ENCODE measurements around the gene PRR33.

Gene PRR33

DNA sequence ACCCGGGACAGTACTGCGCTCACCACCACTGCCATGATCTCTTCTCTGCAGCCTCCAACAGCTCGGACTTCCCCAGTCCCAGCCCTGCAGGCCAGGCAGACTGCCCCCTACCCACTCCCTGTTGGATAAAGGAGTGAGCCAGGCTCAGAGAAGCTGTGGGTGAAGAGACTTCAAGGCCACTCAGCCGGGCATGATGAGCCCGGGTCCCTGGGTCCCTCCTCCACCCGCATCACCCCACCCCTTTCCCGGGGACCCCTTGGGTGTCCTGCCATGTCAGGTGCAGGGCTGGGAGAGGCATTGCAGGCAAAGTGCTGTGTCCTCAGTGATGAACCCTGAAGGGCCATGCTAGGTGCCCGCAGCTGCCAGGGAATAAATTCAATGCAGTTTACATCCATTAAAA, 24.3 kb downstream of the PRR33 start:
- H3K36me3 ChIP-seq (ENCODE audit: control insufficient read depth, insufficient read depth, low read length) = no peaks in the 10 kb centered on the region
- no peaks in the 10 kb centered on the region for H3K27me3 ChIP-seq (ENCODE audit: control insufficient read depth, insufficient read depth, low read length)
- no peaks in the 10 kb centered on the region for H3K4me1 ChIP-seq (ENCODE audit: control insufficient read depth, insufficient read depth, low read length)
- no peak overlapping the region for H3K9ac ChIP-seq (ENCODE audit: low read depth, low read length)
- no peak overlapping the region for H3K4me3 ChIP-seq (ENCODE audit: low read depth, low read length)
- H3K9me3 ChIP-seq (ENCODE audit: control insufficient read depth, insufficient read depth, low read length) = no peaks in the 10 kb centered on the region

DNA sequence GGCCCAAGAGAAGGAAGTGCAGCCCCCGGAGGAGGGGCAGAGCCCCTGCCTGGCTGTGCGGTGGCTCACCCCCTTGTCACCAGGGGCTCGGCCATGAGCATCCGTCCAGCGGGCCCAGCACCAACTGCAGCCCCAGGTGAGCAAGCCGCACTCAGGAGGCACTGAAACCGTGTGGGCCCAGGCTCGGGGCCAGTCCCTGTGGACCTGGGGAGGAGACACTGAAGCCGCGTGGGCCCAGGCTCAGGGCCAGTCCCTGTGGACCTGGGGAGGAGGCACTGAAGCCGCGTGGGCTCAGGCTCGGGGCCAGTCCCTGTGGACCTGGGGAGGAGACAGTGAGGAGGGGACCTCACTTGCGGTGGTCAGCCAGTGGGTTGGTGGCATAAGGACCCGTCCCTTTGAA, 24.9 kb downstream of the PRR33 start:
- Histone ChIP-seq H3K36me3 (ENCODE audit: control insufficient read depth, insufficient read depth, low read length) (no peaks in the 10 kb centered on the region), H3K4me1 (ENCODE audit: control insufficient read depth, insufficient read depth, low read length) (no peaks in the 10 kb centered on the region), H3K9ac (ENCODE audit: low read depth, low read length) (no peak overlapping the region), H3K27me3 (ENCODE audit: control insufficient read depth, insufficient read depth, low read length) (no peaks in the 10 kb centered on the region), H3K4me3 (ENCODE audit: low read depth, low read length) (no peak overlapping the region), H3K9me3 (ENCODE audit: control insufficient read depth, insufficient read depth, low read length) (no peaks in the 10 kb centered on the region)

DNA sequence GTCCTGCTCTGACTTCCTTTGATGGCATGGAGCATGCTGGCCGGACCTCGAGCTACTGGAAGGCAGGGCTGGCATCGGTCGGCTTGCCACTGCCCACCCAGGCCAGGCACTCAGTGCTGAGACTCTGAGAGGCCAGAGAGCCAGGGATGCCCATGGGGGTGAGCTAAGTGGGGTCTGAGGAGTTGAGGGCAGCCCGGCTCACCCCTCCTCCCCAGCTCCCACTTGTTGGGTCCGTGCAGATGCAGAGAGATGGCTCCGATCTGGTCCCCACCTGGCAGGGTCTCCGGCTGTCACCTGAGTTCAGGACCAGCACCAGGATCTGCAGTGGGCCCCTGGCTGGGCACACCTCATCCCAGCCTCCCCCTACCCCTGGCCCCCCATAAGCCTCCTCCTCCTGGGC, 25.5 kb downstream of the PRR33 start:
- no peaks in the 10 kb centered on the region for H3K27me3 ChIP-seq (ENCODE audit: control insufficient read depth, insufficient read depth, low read length)
- no peaks in the 10 kb centered on the region for H3K4me1 ChIP-seq (ENCODE audit: control insufficient read depth, insufficient read depth, low read length)
- no peak overlapping the region for H3K9ac ChIP-seq (ENCODE audit: low read depth, low read length)
- H3K4me3 ChIP-seq (ENCODE audit: low read depth, low read length) = no peak overlapping the region
- no peaks in the 10 kb centered on the region for H3K36me3 ChIP-seq (ENCODE audit: control insufficient read depth, insufficient read depth, low read length)
- no peaks in the 10 kb centered on the region for H3K9me3 ChIP-seq (ENCODE audit: control insufficient read depth, insufficient read depth, low read length)

DNA sequence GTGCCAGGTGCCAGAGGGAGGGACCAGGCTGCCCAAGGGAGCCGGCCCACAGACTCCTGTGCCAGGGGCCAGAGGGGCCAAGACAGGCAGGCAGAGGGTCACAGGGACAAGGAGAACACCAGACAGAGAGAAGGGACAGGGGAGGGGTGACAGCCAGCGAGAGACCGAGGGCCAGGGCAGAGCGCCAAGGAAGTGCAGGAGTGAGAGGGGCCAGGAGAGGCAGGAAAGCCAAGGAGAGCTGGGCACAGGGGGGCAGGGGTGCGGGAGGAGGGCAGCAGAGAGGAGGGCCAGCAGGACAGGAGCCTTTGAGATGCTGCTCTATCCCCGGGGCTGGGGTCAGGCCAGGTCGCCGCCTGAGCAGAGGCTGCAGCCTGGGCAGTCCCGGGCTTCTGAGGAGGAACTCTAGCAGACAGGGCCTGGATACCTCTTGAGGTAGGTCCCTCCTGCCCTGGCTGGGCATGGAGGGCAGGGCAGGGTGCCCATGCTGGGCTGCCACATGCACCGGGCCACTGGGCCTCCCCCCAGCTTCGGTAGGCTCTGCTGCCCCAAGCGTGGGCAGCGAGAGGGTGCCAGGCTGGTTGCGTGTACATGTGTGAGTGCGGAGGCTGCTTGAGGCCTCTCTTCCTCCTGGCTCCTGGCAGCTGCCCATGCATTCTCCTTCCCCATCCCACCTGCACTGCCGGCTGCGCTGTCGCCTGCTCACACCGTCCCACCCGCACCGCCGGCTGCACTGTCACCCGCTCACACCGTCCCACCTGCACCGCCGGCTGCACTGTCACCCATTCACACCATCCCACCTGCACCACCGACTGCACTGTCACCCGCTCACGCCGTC, 26.6 kb downstream of the PRR33 start:
- Histone ChIP-seq H3K4me3 (ENCODE audit: low read depth, low read length) (no peak overlapping the region), H3K36me3 (ENCODE audit: control insufficient read depth, insufficient read depth, low read length) (no peaks in the 10 kb centered on the region), H3K9me3 (ENCODE audit: control insufficient read depth, insufficient read depth, low read length) (no peaks in the 10 kb centered on the region), H3K27me3 (ENCODE audit: control insufficient read depth, insufficient read depth, low read length) (no peaks in the 10 kb centered on the region), H3K9ac (ENCODE audit: low read depth, low read length) (no peak overlapping the region), H3K4me1 (ENCODE audit: control insufficient read depth, insufficient read depth, low read length) (no peaks in the 10 kb centered on the region)

DNA sequence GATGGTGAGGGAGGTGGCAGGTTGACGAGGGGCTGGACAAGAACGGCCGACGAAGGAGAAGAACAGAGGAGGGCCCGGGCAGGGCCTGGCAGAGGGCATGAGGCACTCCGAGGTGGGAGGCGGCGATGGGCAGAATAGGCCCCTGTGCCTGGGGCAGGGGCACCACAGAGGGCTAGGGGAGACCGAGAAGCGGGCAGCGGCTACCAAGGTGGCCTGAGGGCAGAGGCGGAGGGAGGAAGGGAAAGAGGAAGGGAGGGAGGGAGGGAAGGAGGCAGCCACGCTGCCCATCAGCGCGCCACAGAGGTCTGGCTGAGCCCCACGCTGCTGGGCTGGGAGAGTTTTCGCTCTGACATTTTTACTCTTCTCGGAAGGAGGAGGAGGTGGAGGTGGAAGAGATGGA, 27.5 kb downstream of the PRR33 start:
- no peaks in the 10 kb centered on the region for H3K4me1 ChIP-seq (ENCODE audit: control insufficient read depth, insufficient read depth, low read length)
- H3K36me3 ChIP-seq (ENCODE audit: control insufficient read depth, insufficient read depth, low read length) = no peaks in the 10 kb centered on the region
- H3K9me3 ChIP-seq (ENCODE audit: control insufficient read depth, insufficient read depth, low read length) = no peaks in the 10 kb centered on the region
- no peak overlapping the region for H3K4me3 ChIP-seq (ENCODE audit: low read depth, low read length)
- no peak overlapping the region for H3K9ac ChIP-seq (ENCODE audit: low read depth, low read length)
- H3K27me3 ChIP-seq (ENCODE audit: control insufficient read depth, insufficient read depth, low read length) = no peaks in the 10 kb centered on the region

DNA sequence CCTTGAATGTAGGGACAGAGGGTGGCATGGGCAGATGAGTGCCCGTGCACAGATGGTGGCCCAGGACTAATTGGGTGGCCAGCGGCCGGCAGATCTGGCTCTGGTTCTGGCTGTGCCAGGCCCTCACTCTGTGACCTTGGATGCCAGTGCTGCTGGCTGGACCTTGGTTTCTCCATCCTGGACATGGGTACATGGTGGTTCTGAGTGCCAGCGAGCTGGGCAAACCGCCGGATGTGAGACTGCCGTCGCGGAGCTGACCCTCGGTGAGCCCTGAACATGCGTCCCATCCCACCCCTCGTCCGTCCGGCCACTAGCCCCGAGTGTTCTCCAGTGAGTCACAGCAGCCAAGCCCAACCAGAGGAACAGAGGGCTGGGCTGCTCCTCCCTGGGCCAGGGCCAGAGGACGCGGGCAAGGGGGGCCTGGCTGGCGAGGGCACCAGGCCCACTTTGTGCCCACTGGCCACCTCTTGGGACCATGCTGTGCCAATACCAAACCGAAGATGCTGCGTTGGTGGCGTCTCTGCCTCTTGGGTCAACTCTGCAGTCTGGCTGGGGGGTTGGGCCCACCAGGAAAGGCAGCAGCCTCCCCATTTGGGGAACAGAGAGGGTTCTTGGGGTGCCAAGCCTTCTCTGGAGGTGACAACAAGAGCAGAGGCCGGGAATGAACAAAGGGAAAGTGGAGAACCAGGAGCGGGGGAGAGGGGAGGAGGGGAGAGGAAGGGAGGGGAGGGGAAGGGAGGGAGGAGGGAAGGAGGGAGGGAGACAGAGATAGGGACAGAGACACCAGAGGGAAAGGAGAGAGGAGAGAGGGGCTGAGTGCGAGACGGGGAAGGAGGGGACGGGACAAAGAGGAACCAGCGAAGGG, 28.1 kb downstream of the PRR33 start:
- Histone ChIP-seq H3K36me3 (ENCODE audit: control insufficient read depth, insufficient read depth, low read length) (no peaks in the 10 kb centered on the region), H3K9me3 (ENCODE audit: control insufficient read depth, insufficient read depth, low read length) (no peaks in the 10 kb centered on the region), H3K9ac (ENCODE audit: low read depth, low read length) (no peak overlapping the region), H3K4me3 (ENCODE audit: low read depth, low read length) (no peak overlapping the region), H3K27me3 (ENCODE audit: control insufficient read depth, insufficient read depth, low read length) (no peaks in the 10 kb centered on the region), H3K4me1 (ENCODE audit: control insufficient read depth, insufficient read depth, low read length) (no peaks in the 10 kb centered on the region)

DNA sequence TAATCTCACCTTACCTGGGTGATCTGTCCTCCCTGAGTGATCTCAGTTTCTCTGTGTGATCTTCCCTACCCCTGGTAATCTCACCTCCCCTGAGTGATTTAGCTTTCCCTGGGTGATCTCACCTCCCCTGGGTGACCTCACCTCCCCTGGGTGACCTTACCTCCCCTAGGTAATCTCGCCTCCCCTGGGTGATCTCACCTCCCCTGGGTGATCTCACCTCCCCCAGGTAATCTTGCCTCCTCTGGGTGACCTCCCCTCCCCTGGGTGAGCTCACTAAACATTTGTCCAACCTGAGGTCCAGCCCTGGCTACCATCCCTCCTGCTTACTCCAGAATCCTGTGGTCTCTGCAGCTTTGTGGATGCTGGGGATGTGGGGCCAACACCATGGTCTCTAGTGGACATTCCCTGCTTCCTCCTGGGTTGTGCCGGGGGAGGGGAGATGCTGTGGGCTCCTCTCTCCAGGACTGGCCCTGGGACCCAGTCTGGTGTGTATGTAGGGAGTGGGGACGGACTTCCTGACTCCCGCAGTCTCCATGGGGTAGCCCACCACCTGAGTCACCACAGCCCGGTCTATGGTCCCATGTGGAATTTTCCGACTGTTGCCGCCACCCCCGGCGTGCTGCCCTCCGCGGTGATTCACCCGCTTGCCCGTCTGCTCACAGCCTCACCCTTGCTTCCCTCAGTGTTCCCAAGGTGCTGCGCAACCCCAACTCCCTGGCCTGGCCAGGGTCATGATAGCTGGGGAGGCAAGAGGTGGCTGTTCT, 28.9 kb downstream of the PRR33 start:
- no peaks in the 10 kb centered on the region for H3K36me3 ChIP-seq (ENCODE audit: control insufficient read depth, insufficient read depth, low read length)
- no peaks in the 10 kb centered on the region for H3K4me1 ChIP-seq (ENCODE audit: control insufficient read depth, insufficient read depth, low read length)
- no peaks in the 10 kb centered on the region for H3K27me3 ChIP-seq (ENCODE audit: control insufficient read depth, insufficient read depth, low read length)
- H3K9me3 ChIP-seq (ENCODE audit: control insufficient read depth, insufficient read depth, low read length) = no peaks in the 10 kb centered on the region
- no peak overlapping the region for H3K4me3 ChIP-seq (ENCODE audit: low read depth, low read length)
- no peak overlapping the region for H3K9ac ChIP-seq (ENCODE audit: low read depth, low read length)

DNA sequence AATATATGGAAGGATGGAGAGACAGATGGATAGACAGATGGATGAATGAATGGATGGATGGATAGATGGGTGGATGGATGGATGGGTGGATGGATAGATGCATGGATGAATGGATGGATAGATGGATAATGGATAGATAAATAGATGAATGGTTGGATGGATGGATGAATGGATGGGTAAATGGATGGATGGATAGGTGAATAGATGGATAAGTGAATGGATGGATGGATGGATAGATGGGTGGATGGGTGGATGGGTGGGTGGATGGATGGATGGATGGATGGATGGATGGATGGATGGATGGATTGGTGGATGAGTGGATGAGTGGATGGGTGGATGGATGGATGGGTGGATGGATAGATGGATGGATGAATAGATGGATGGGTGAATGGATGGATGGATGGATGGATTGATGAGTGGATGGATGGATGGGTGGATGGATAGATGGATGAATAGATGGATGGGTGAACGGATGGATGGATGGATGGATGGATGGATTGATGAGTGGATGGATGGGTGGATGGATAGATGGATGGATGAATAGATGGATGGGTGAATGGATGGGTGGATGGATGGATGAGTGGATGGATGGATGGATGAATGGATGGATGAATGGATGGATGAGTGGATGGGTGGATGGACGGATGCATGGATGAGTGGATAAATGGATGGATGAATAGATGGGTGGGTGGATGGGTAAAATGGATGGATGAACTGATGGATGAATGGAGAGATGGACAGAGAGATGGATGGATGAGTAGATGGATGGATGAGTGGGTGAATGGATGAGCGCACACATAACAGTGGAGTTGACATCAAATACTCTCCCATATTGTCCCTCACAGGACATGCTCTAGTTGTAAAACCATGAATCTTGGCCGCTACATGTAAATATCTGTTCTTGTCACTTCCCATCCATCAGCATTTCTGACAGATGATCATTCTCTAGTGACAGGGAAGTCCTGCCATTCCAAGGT, 30.0 kb downstream of the PRR33 start:
- H3K9me3 ChIP-seq (ENCODE audit: control insufficient read depth, insufficient read depth, low read length) = no peaks in the 10 kb centered on the region
- H3K9ac ChIP-seq (ENCODE audit: low read depth, low read length) = no peak overlapping the region
- H3K4me3 ChIP-seq (ENCODE audit: low read depth, low read length) = no peak overlapping the region
- no peaks in the 10 kb centered on the region for H3K4me1 ChIP-seq (ENCODE audit: control insufficient read depth, insufficient read depth, low read length)
- no peaks in the 10 kb centered on the region for H3K36me3 ChIP-seq (ENCODE audit: control insufficient read depth, insufficient read depth, low read length)
- no peaks in the 10 kb centered on the region for H3K27me3 ChIP-seq (ENCODE audit: control insufficient read depth, insufficient read depth, low read length)

DNA sequence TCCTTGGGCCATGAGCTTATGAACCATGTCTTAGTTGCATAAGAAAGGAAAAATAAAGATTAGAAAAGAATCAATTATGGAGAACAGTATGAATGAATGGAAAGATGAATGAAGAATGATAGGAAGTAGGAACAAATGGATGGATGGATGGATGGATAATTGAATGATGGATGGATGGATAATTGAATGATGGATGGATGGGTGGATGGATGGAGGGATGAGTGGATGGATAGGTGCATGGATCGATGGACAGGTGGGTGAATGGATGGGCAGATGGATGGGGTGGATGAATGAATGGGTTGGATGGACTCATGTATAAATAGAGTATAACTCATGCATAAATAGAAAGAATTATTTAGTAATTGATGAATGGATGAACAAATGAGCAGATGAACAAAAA, 31.6 kb downstream of the PRR33 start:
- H3K36me3 ChIP-seq (ENCODE audit: control insufficient read depth, insufficient read depth, low read length) = no peaks in the 10 kb centered on the region
- H3K9me3 ChIP-seq (ENCODE audit: control insufficient read depth, insufficient read depth, low read length) = no peaks in the 10 kb centered on the region
- no peaks in the 10 kb centered on the region for H3K4me1 ChIP-seq (ENCODE audit: control insufficient read depth, insufficient read depth, low read length)
- no peak overlapping the region for H3K4me3 ChIP-seq (ENCODE audit: low read depth, low read length)
- H3K9ac ChIP-seq (ENCODE audit: low read depth, low read length) = no peak overlapping the region
- H3K27me3 ChIP-seq (ENCODE audit: control insufficient read depth, insufficient read depth, low read length) = no peaks in the 10 kb centered on the region

DNA sequence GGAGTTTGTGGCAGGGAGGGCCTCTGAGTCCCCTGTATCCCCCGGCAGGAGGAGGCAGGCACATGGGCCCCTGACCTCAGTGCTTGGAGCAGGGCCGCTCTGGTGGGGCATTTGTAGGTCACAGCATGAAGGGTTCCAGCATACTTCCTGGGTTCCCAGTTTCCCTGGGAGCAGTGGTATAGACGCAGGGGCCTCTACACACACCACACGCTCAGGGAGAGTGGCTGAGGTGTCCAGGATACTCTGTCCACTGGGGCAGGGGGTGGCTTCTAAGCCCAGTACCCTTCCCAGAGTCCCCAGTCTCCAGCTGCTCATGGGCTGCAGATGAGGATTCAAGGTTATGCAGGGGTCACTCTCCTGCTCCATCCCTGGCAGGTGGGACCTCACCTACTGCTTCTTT, 32.7 kb downstream of the PRR33 start:
- H3K4me1 ChIP-seq (ENCODE audit: control insufficient read depth, insufficient read depth, low read length) = no peaks in the 10 kb centered on the region
- no peak overlapping the region for H3K4me3 ChIP-seq (ENCODE audit: low read depth, low read length)
- no peaks in the 10 kb centered on the region for H3K36me3 ChIP-seq (ENCODE audit: control insufficient read depth, insufficient read depth, low read length)
- no peak overlapping the region for H3K9ac ChIP-seq (ENCODE audit: low read depth, low read length)
- H3K27me3 ChIP-seq (ENCODE audit: control insufficient read depth, insufficient read depth, low read length) = no peaks in the 10 kb centered on the region
- H3K9me3 ChIP-seq (ENCODE audit: control insufficient read depth, insufficient read depth, low read length) = no peaks in the 10 kb centered on the region

DNA sequence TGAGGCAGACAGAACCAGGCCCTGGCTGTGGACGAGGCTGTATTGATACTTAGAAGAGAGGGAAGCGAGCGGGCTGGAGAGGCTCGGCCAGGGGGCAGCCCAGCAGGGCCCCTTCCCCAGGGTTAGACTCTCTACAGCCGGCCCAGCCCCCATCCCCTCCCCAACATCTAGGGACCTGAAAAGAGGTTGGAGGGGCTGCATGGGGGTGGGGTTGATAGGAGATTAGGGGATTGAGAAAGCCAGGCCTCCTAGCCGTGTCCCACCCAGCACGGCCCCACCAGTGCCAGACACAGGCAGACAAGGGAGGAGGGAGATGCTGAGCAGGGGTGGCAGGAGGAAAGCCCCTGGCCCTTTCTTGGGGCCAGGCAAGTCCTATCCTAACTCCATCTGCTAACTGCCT, 33.1 kb downstream of the PRR33 start:
- Histone ChIP-seq H3K27me3 (ENCODE audit: control insufficient read depth, insufficient read depth, low read length) (no peaks in the 10 kb centered on the region), H3K9ac (ENCODE audit: low read depth, low read length) (no peak overlapping the region), H3K4me1 (ENCODE audit: control insufficient read depth, insufficient read depth, low read length) (no peaks in the 10 kb centered on the region), H3K36me3 (ENCODE audit: control insufficient read depth, insufficient read depth, low read length) (no peaks in the 10 kb centered on the region), H3K4me3 (ENCODE audit: low read depth, low read length) (no peak overlapping the region), H3K9me3 (ENCODE audit: control insufficient read depth, insufficient read depth, low read length) (no peaks in the 10 kb centered on the region)

Data from iPS-15b (cell line).